ENCODE data around the gene ARRB1. TPM values are rescaled to one million over a fixed set of nuclear protein-coding genes. Genes with fewer than 3 reads are reported as not detected.
"Not testable (repeated sequence)": the region's sequence is repeated elsewhere in the genome, so short reads cannot be mapped to it uniquely, and the experiment has no call there.

ARRB1 gene
- total RNA-seq: 14.1 TPM

GRCh38 chr11:75351541-75351790 is at the start of gene ARRB1:
TSS of gene ARRB1 (minus strand) at chr11:75351661. CDS start at chr11:75351607, 54 bp downstream.
- no peak for DNase-seq

- DNase-seq: peak; percentile 28
Measured at GRCh38 chr11:75400146-75400865, 48.8 kb upstream of the ARRB1 start.

- DNase-seq: peak; percentile 98
Measured at GRCh38 chr11:75399344-75400145, 48.1 kb upstream of the ARRB1 start, which contains the start of gene RPS3. TSS of gene RPS3 (plus strand) at chr11:75399518. CDS start at chr11:75399548, 30 bp downstream.

GRCh38 chr11:75398906-75399305 is 47.4 kb upstream of the ARRB1 start:
- DNase-seq: no peak

GRCh38 chr11:75394085-75394840 is 42.8 kb upstream of the ARRB1 start:
- DNase-seq: no peak

GRCh38 chr11:75389925-75390324 is 38.5 kb upstream of the ARRB1 start:
- no peak for DNase-seq

- DNase-seq: no peak
Measured at GRCh38 chr11:75389276-75389605, 37.8 kb upstream of the ARRB1 start.

GRCh38 chr11:75388386-75389275 is 37.2 kb upstream of the ARRB1 start:
- peak; percentile 86 for DNase-seq

- DNase-seq: no peak
Measured at GRCh38 chr11:75387736-75388294, 36.4 kb upstream of the ARRB1 start.

GRCh38 chr11:75386942-75387630 is 35.6 kb upstream of the ARRB1 start:
- no peak for DNase-seq

- peak; percentile 85 for DNase-seq
Measured at GRCh38 chr11:75384438-75385080, 33.1 kb upstream of the ARRB1 start.

- no peak for DNase-seq
Measured at GRCh38 chr11:75383246-75383645, 31.8 kb upstream of the ARRB1 start.

GRCh38 chr11:75380716-75381420 is 29.4 kb upstream of the ARRB1 start:
- peak; percentile 72 for DNase-seq

- no peak for DNase-seq
Measured at GRCh38 chr11:75380245-75380644, 28.8 kb upstream of the ARRB1 start.

GRCh38 chr11:75378776-75379175 is 27.3 kb upstream of the ARRB1 start:
- DNase-seq: not testable (repeated sequence)

- DNase-seq: no peak
Measured at GRCh38 chr11:75376175-75376574, 24.7 kb upstream of the ARRB1 start.

GRCh38 chr11:75375626-75376025 is 24.2 kb upstream of the ARRB1 start:
- no peak for DNase-seq

- DNase-seq: no peak
Measured at GRCh38 chr11:75374646-75375045, 23.2 kb upstream of the ARRB1 start.

- no peak for DNase-seq
Measured at GRCh38 chr11:75373201-75373600, 21.7 kb upstream of the ARRB1 start.

Measured in tongue (tissue), 2 donors.